Esophagus muscularis mucosa (tissue), 4 donors: ENCODE data around the gene HOXA10. TPM values are rescaled to one million over a fixed set of nuclear protein-coding genes. Genes with fewer than 3 reads are reported as not detected.

Experiments
- DNase-seq: peaks from one replicate; pipeline ENCODE4 v3.0.0-alpha.2; 2017; ENCODE audit errors: extremely low spot score
- H3K27ac ChIP-seq, 4 donors: fragments of 200-600 bp; sonication (generic); replicated peaks in 1 of 4; 1 replicate in 3 of 4; 2 replicates in 1 of 4; pipeline ENCODE4 v1.5.1; 2016 to 2019; ENCODE audit warnings: mild to moderate bottlenecking in 1 of 4
- H3K27me3 ChIP-seq, 4 donors: fragments of 200-600 bp; sonication (generic); one replicate each; pipeline versions ENCODE4 v1.5.1 to v1.6.0; 2016 to 2019
- H3K36me3 ChIP-seq, 4 donors: fragments of 200-600 bp; sonication (generic); one replicate each; pipeline ENCODE4 v1.5.1; 2016 to 2019
- H3K4me1 ChIP-seq, 4 donors: fragments of 200-600 bp; sonication (generic); one replicate each; pipeline ENCODE4 v1.5.1; 2016 to 2019
- H3K4me3 ChIP-seq, 4 donors: fragments of 200-600 bp; sonication (generic); 1 replicate in 2 of 4; 2 replicates in 2 of 4; pipeline ENCODE4 v1.5.1; 2016 to 2019; ENCODE audit warnings: mild to moderate bottlenecking in 4 of 4, moderate library complexity in 1 of 4
- H3K9me3 ChIP-seq, 4 donors: fragments of 200-600 bp; sonication (generic); 1 replicate in 3 of 4; 2 replicates in 1 of 4; pipeline ENCODE4 v1.5.1; 2016 to 2019
- CTCF ChIP-seq, 3 experiments: fragments of 200-600 bp in 2 of 3; fragments of 450-650 bp in 1 of 3; sonication (generic) in 2 of 3; IDR thresholded peaks; one replicate each; pipeline ENCODE4 v1.5.1; 2017 to 2019; ENCODE audit warnings: antibody characterized with exemption in 3 of 3, mild to moderate bottlenecking in 2 of 3, moderate library complexity in 1 of 3
- EP300 ChIP-seq: sonication (generic); formaldehyde crosslinking; IDR thresholded peaks from one replicate; pipeline ENCODE4 v1.6.1; 2017; ENCODE audit warnings: antibody characterized with exemption
- POLR2A ChIP-seq: fragments of 450-650 bp; IDR thresholded peaks from one replicate; pipeline ENCODE4 v1.6.1; 2017; ENCODE audit warnings: antibody characterized with exemption, moderate library complexity, mild to moderate bottlenecking, low read depth
- POLR2AphosphoS5 ChIP-seq, 2 donors: sonication (generic); formaldehyde crosslinking; IDR thresholded peaks; one replicate each; pipeline ENCODE4 v1.6.1; 2017; ENCODE audit warnings: antibody characterized with exemption in 2 of 2
- WGBS: methylation state at CpG from one replicate; pipeline ENCODE4 v1.1.5; 2018; 5-methylcytosine and 5-hydroxymethylcytosine counted together
- intact Hi-C: fragments of 100-400 bp; cut with DNase I; formaldehyde crosslinking; loops from one replicate; pipeline ENCODE4 v1.15.1; 2023
- total RNA-seq, 4 donors: library from RNA; depleted of rRNA; stranded (reverse); fragments of >200 nt; gene quantifications; one replicate each; pipeline versions ENCODE4 v1.1.0 to v1.2.1, GENCODE V29; 2016

HOXA10 gene
- total RNA-seq, 4 donors from 2014 or later = not detected

DNA sequence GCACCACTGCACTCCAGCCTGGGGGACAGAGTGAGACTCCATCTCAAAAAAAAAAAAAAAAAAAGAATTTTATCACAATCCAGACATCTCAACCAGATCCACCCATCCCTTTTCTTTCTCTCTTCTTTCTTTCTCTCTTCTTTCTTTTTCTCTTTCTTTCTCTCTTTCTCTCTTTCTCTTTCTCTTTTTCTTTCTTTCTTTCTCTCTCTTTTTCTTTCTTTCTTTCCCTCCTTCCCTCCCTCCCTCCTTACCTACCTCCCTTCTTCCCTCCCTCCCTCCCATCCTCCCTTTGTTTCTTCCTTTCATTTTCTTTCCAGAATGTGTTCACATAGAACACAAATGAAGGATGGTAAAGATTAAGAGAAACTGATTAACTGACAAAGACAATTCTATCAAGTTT, 43.8 kb upstream of the HOXA10 start:
- H3K9me3 ChIP-seq = no peaks in the 10 kb centered on the region
- H3K4me3 ChIP-seq = no peak overlapping the region
- H3K27me3 ChIP-seq = peaks cover 0 to 98% (median 33%) of the 10 kb centered on the region in 4 donors
- no peaks in the 10 kb centered on the region for H3K36me3 ChIP-seq
- intact Hi-C loops = no loop called here
- no peak for DNase-seq
- no peak for TF ChIP-seq CTCF (IDR thresholded peaks at IDR 0.05)
- TF ChIP-seq POLR2AphosphoS5 (IDR thresholded peaks at IDR 0.05) = no peak
- no peak for TF ChIP-seq POLR2A
- no peak for TF ChIP-seq EP300
- H3K4me1 ChIP-seq = peaks cover 7 to 18% (median 13%) of the 10 kb centered on the region in 4 donors
- no peak overlapping the region for H3K27ac ChIP-seq

- no peaks in the 10 kb centered on the region for H3K36me3 ChIP-seq
- peaks cover 0 to 98% (median 43%) of the 10 kb centered on the region in 4 donors for H3K27me3 ChIP-seq
- no peak for DNase-seq
- H3K4me3 ChIP-seq = no peak overlapping the region
- H3K27ac ChIP-seq = no peak overlapping the region
- intact Hi-C loops = no loop called here
- 92% methylated on average over 2 of the region's 2 CpGs for WGBS
- H3K4me1 ChIP-seq = peaks cover 16 to 28% (median 22%) of the 10 kb centered on the region in 4 donors
- no peaks in the 10 kb centered on the region for H3K9me3 ChIP-seq
- TF ChIP-seq POLR2AphosphoS5 (IDR thresholded peaks at IDR 0.05) (no peak), POLR2A (no peak), CTCF (IDR thresholded peaks at IDR 0.05) (no peak), EP300 (no peak)
These were observed 41.2 kb upstream of the HOXA10 start for GRCh38 chr7:27215356-27215755.

GRCh38 chr7:27214239-27214950, 40.3 kb upstream of the HOXA10 start:
- no peaks in the 10 kb centered on the region for H3K9me3 ChIP-seq
- H3K4me1 ChIP-seq = peaks cover 16 to 28% (median 22%) of the 10 kb centered on the region in 4 donors
- WGBS = 76% methylated on average over 8 of the region's 8 CpGs
- TF ChIP-seq CTCF (IDR thresholded peaks at IDR 0.05) = no peak
- TF ChIP-seq POLR2A = no peak
- TF ChIP-seq POLR2AphosphoS5 (IDR thresholded peaks at IDR 0.05) = no peak
- TF ChIP-seq EP300 = no peak
- peaks cover 0 to 98% (median 42%) of the 10 kb centered on the region in 4 donors for H3K27me3 ChIP-seq
- H3K4me3 ChIP-seq = no peak overlapping the region
- intact Hi-C loops = loop anchor here (5.0 kb wide), 1 partner anchor 363 kb away; no protein-coding TSS in a partner anchor
- DNase-seq = no peak
- no peaks in the 10 kb centered on the region for H3K36me3 ChIP-seq
- H3K27ac ChIP-seq = no peak overlapping the region

DNA sequence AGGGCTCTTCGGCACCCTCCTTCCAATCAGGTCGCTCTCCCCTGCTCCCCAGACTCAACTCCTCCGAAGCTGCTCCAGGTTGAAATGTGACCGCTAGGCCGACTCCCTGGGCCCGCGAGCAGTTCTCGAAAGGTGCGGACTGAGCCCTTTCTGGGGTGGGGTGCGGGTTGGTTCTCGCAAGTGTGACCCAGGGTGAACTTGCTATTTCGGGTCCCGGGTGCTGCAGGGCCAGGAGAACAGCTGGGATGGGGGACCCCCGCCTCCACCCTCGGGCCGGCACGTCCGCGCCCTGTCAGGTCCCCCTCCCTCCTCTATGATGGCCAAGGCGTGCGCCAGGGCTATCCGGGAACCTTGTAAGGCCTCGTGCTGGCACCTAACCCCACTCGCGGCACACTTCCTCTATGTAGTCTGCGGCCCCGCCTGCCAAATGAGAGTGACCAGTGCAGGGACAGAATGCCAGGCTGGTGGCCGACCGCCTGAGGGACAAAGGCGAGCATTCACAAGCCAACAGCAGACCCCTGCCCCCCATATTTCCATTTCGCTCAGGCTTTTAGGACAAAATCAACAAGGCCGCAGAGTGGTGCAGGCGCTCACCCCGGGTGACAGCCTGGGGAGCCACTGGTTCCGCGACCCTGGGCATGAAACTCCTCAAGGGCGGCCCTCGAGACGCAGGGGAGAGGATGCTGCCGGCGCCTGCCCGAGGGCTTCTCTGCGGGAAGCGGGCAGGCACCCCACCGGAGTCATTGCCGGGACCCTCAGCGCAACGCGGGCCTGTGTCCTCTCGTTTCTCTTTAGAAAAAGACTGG, 39.5 kb upstream of the HOXA10 start:
- intact Hi-C loops = loop anchor here (5.0 kb wide), 1 partner anchor 364 kb away; no protein-coding TSS in a partner anchor
- 44% methylated on average over 23 of the region's 50 CpGs for WGBS
- Histone ChIP-seq H3K27me3 (peaks cover 0 to 98% (median 42%) of the 10 kb centered on the region in 4 donors), H3K27ac (no peak overlapping the region), H3K9me3 (no peaks in the 10 kb centered on the region), H3K4me3 (peak overlapping the region in 2 of 4 donors; percentile 5 to 20), H3K4me1 (peaks cover 16 to 28% (median 22%) of the 10 kb centered on the region in 4 donors), H3K36me3 (no peaks in the 10 kb centered on the region)
- DNase-seq = no peak
- TF ChIP-seq POLR2A (no peak), CTCF (IDR thresholded peaks at IDR 0.05) (no peak), EP300 (no peak), POLR2AphosphoS5 (IDR thresholded peaks at IDR 0.05) (no peak)
